ENCODE results near the gene CAMK2G.

GRCh38 chr10:73828161-73828560, 46.2 kb downstream of the CAMK2G start:
- TF ChIP-seq CTCF (IDR thresholded peaks at IDR 0.05) (no peak), POLR2A (IDR thresholded peaks at IDR 0.05) (no peak)

All from right lobe of liver (tissue), 4 donors.